ENCODE measurements around the gene STK24. TPM values are rescaled to one million over a fixed set of nuclear protein-coding genes. Genes with fewer than 3 reads are reported as not detected.

The STK24 gene
- total and polyA plus RNA-seq, 2 of the 4 experiments (the other 2 are of a cell fraction), result 29.2 to 43.4 TPM

- H3K4me1 ChIP-seq (ENCODE audit: control insufficient read depth, insufficient read depth, low read length), result no peaks in the 10 kb centered on the region
- no peak overlapping the region for H3K18ac ChIP-seq (ENCODE audit: low read depth, low read length)
- no peak overlapping the region for H2BK120ac ChIP-seq (ENCODE audit: low read depth, low read length)
- no peak overlapping the region for H2AK9ac ChIP-seq (replicated peaks; ENCODE audit: low read depth, low read length, poor library complexity)
- 67% methylated on average over 2 of the region's 6 CpGs; no CpG with 5 or more reads in 1 of the 2 experiments for WGBS, 2 experiments (ENCODE audit: extremely low coverage in 2 of 2, insufficient read length in 1 of 2)
- ATAC-seq (ENCODE audit: low read depth), result no peak
- H3K9ac ChIP-seq (ENCODE audit: low read depth, low read length), result no peak overlapping the region
- intact Hi-C loops (cut with micrococcal nuclease), result no loop called here
- dilution Hi-C loops (cut with HindIII; ENCODE audit: low sequenced_read_pairs, unreplicated experiment), result no loop called here
- no peak overlapping the region for H2BK5ac ChIP-seq (ENCODE audit: low read depth, low read length, poor library complexity, severe bottlenecking)
- H4K20me1 ChIP-seq (ENCODE audit: insufficient read depth, low read length), result no peaks in the 10 kb centered on the region
- TF ChIP-seq USF2 (IDR thresholded peaks at IDR 0.05; ENCODE audit: low read depth, low read length) (no peak), MAFK (IDR thresholded peaks at IDR 0.05; ENCODE audit: low read depth, low read length) (no peak), RAD21 (IDR thresholded peaks at IDR 0.05; ENCODE audit: low read length) (no peak), MAZ (IDR thresholded peaks at IDR 0.05; ENCODE audit: borderline replicate concordance, low read depth, low read length) (no peak), MXI1 (IDR thresholded peaks at IDR 0.05; ENCODE audit: borderline replicate concordance, low read depth, low read length) (no peak), RFX5 (IDR thresholded peaks at IDR 0.05; ENCODE audit: low read depth, low read length) (no peak), CHD1 (IDR thresholded peaks at IDR 0.05; ENCODE audit: low read depth, low read length) (no peak), BHLHE40 (IDR thresholded peaks at IDR 0.05; ENCODE audit: low read depth, low read length) (no peak)
- H4K91ac ChIP-seq (ENCODE audit: insufficient read depth, low read depth, low read length), result no peak overlapping the region
- in situ Hi-C loops (cut with MboI; ENCODE audit: low sequenced_read_pairs), result no loop called here
- no peak overlapping the region for H3K4me2 ChIP-seq (ENCODE audit: low read depth, low read length)
- H3K4ac ChIP-seq (ENCODE audit: low read depth, low read length), result no peak overlapping the region
- no peak overlapping the region for H2BK20ac ChIP-seq (ENCODE audit: low read depth, low read length)
- no peak overlapping the region for H3K23ac ChIP-seq (ENCODE audit: low read depth, low read length)
- no peak overlapping the region for H2BK15ac ChIP-seq (ENCODE audit: low read depth, low read length)
- ChIA-PET CTCF (no interaction called here), POLR2A (ENCODE audit: unreplicated experiment) (no interaction called here)
- H3K27ac ChIP-seq (ENCODE audit: insufficient read depth, low read length), result no peak overlapping the region
- H4K5ac ChIP-seq (ENCODE audit: low read depth, low read length), result no peak overlapping the region
- no peak overlapping the region for H3K4me3 ChIP-seq (ENCODE audit: insufficient read depth, low read depth, low read length)
- no peak for DNase-seq
- no peak overlapping the region for H3K56ac ChIP-seq (ENCODE audit: extremely low read depth, insufficient read depth, low read length)
- peaks cover 13% of the 10 kb centered on the region for H3K27me3 ChIP-seq (ENCODE audit: control insufficient read depth, insufficient read depth, low read length)
- no peaks in the 10 kb centered on the region for H3K79me1 ChIP-seq (ENCODE audit: low read depth in 1 of 2, low read length in 2 of 2)
- no peaks in the 10 kb centered on the region for H3K9me1 ChIP-seq (ENCODE audit: insufficient read depth, low read length)
- no peak overlapping the region for H2AFZ ChIP-seq (replicated peaks; ENCODE audit: low read length, poor library complexity)
- BruUV-seq (replicated peaks), result no TSS peak
- H4K8ac ChIP-seq (ENCODE audit: low read depth in 2 of 2, low read length in 2 of 2), result no peak overlapping the region
- H3K9me3 ChIP-seq (ENCODE audit: control insufficient read depth, insufficient read depth, low read length), result no peaks in the 10 kb centered on the region
- H3K14ac ChIP-seq (replicated peaks; ENCODE audit: low read depth, low read length), result no peak overlapping the region
- H2AK5ac ChIP-seq (ENCODE audit: low read depth, low read length), result no peak overlapping the region
- H3K36me3 ChIP-seq (ENCODE audit: control insufficient read depth, insufficient read depth, low read length), result no peaks in the 10 kb centered on the region
These were observed 46.0 kb upstream of the STK24 start for GRCh38 chr13:98622931-98623331.
